ENCODE measurements around the gene PLD4.

The PLD4 gene

DNA sequence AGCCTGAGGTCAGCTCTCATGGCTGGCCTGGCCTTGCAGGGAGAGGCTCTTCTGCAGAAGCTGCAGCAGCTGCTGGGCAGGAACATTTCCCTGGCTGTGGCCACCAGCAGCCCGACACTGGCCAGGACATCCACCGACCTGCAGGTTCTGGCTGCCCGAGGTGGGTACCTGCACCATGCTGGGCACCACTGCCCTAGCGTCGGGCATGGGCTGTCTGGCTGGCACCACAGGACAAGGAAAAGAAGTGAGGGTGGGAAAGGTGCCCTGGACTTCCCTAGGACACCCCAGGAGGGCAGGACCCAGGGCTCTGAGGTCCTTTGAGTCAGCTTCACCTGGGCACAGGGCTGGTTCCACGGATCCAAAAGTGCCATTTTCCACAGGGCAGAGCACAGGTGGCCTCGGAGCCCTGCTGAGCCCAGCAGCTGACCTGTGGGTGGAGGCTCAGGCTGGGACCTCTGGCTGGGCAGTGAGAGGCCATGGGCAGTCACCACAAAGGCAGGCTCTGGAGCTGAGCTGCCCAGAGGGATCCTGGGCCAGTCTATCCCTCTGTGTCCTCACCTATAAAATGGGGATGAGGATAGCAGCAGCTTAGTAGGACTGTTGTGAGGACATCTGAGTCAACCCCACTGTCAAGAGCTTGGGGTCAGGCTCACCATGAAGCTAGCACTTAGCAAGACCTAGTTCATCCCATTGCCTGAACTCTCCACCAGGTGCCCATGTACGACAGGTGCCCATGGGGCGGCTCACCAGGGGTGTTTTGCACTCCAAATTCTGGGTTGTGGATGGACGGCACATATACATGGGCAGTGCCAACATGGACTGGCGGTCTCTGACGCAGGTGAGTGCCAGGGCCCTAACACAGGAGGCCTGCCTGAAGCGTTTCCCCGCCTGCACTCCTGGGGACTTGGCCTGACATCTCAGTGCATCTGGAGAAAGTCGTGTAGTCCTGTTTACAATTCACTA lies 4.9 kb downstream of the PLD4 start:
- no peak for DNase-seq

- DNase-seq = no peak
Measured at GRCh38 chr14:104930526-104931303, 6.0 kb downstream of the PLD4 start.

DNA sequence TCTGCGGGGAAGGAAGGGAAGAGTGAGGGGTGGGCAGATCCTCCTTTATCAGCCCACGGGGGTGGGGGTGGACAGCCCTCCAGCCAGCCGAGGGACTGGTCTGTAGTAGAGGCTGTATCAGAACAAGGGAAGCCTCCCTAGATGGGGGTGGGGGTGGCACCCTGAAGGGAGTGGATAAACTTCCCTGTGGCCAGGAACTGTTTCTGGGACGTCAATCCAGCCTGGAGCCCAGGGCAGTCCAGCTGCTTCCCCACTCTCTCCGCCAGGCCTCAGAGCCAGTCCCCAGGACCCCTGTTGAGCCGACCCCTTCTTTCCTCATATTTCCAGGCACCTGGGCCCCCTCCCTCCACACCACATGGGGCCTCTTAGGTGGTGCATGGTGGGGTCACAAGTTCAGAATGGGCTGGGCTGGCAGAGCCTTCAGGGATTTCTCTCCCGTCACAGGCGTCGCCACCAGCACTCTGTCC lies 6.7 kb downstream of the PLD4 start:
- no peak for DNase-seq

- DNase-seq = no peak
Measured at GRCh38 chr14:104931771-104932675, 7.3 kb downstream of the PLD4 start.

GRCh38 chr14:104932676-104933631 lies 8.3 kb downstream of the PLD4 start:
- DNase-seq = peak; percentile 5

DNA sequence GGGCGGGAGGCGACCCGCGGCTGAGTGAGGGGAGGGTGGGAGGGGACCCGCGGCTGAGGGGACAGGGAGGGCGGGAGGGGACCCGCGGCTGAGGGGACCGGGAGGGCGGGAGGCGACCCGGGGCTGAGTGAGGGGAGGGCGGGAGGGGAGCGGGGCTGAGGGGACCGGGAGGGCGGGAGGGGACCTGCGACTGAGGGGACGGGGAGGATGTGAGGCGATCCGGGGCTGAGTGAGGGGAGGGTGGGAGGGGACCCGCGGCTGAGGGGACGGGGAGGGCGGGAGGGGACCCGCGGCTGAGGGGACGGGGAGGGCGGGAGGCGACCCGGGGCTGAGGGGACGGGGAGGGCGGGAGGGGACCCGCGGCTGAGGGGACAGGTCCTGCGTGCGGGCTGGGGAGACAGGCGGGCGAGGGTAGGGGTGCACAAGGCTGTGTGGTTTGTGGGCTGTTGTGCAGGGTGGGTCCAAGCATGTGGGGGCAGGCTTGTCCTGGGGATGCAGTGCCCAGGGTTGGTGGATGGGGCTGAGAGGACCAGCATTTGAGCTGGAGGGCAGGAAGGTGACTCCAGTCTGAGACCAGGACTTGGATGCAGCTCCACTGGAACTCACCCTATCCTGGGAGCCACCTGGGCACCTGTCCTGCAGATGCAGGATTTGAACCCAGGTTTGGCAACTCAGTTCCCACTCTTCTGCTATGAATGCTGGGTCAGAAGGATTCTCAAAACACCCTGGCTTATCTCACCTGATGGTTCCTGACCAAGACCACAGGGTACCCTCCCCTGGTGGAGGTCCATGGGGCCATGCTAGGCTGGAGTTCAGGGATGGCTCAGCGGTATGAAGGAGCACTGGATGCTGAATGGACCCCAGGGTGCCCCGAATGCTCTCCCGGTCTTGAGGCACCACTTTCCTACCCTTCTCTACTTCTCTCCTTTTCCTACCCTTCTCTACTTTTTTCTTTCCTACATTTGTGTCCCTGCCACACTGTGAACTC lies 9.4 kb downstream of the PLD4 start:
- no peak for DNase-seq

DNA sequence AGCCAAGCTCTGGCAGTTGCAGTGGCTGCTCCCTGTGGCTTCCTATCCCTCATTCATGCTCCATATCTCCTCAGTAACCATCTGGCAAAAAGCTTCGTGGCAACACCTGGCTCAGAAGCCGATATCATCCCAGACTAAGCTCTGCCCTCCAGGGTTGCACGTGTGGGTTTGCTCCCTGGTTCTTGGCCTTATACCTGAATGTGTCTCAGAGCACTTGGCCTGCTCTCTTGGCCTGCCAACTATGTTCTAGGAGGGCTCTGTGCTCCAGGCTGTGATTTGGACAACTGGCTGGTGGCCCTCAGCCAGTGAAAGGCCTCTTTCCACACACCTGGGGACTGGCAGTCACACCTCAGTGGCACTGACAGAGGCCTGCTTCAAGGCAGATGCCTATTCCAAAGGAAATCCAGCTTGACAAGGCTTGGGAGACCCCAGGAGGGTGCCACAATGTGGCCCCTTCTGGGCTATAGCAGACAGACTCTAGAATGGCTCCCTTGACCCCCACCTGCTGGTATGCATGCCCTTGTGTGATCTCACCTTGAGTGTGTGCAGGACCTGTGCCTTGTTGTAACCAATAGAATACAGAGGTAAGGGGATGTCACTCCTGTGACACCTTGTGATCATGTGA lies 10.5 kb downstream of the PLD4 start:
- DNase-seq = no peak

GRCh38 chr14:104935955-104936354 lies 11.3 kb downstream of the PLD4 start:
- DNase-seq = no peak

- no peak for DNase-seq
Measured at GRCh38 chr14:104936361-104937155, 11.9 kb downstream of the PLD4 start.

- DNase-seq = no peak
Measured at GRCh38 chr14:104937161-104937560, 12.5 kb downstream of the PLD4 start.

DNA sequence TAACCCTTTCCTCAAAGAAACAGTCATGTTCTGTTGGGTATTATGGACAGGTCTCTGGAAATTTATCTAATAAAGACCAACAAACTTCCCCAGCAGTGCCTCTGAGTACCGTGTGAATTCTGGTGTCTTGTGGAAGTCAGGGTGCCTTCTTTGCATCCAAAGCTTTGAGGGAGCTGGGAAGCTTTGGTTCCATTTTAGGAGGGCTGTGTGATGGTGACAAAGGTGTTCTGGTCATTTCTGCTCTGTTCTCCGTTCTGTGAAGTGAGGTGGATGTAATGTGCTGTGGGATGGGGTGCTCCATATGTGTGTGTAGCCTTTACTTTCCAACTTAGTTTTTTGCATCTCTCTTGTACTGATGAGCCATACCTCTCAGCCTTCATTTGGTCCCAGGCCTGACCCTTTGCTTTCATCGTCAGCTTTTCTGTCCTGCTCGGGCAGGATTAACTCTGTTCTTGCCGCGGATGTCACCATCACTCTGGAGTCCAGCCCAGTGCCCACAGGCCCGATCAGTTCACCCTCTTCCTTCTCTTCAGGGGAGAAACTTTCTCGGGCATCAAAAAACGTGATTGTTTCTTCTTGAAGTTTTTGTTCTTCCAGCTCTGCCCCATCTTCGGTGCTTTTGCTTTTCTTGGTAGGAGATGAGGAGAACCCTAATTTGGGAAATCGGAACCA lies 13.2 kb downstream of the PLD4 start:
- no peak for DNase-seq

GRCh38 chr14:104938436-104938835 lies 13.8 kb downstream of the PLD4 start:
- DNase-seq = no peak

GRCh38 chr14:104938960-104939359 lies 14.3 kb downstream of the PLD4 start:
- DNase-seq = no peak

GRCh38 chr14:104939666-104940410 lies 15.2 kb downstream of the PLD4 start:
- DNase-seq = no peak

DNA sequence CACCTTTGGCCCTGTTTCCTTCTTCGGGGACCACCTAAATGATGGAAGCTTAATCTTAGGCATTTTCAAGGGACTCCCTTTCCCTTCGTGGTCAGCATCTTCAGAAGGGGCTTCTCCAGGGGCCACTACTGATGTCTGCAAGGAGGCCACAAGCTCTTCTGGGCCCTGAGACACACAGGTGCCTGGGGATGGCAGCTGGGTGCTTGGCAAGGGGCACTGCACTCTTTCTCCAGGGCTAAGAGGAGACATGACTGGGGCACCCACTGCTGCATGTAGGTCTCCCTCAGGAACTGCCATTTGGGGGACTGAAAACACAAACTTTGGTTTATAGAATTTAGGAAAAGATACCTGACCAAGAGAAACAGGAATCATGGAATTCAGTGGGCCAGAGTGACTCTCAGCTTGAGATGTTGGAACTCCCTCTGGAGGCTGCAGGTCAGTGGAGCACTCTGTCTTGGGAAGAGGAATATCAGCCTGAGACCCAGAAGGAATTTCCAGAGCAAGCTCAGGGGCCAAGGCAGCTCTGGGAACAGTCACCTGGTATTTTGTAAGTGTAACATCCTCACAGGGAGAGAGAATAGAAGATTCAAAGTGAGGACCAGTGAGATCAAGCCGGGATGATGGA lies 16.0 kb downstream of the PLD4 start:
- no peak for DNase-seq

GRCh38 chr14:104941508-104942365 lies 17.1 kb downstream of the PLD4 start:
- DNase-seq = no peak
